ENCODE data around the gene MND1.

The MND1 gene

DNA sequence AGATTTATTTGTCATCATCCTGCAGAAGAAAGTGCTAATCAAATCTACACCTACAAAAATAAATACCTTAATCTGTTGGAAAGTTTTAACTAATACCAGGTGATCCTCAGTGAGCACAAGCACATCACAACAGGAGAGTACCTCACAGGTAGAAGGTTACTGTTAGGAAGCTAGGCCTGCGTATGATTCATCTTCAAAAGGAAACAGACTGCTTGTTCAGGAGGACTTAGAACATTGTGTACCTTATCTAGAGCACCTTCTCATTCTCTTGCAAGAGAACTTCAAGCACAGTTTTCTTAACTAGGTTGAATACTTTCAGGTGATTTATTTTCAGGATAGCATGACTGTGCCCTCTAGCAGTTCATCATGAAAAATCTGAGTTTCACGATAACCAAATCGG is 54.2 kb downstream of the MND1 start:
- TF ChIP-seq, protein P1, sequence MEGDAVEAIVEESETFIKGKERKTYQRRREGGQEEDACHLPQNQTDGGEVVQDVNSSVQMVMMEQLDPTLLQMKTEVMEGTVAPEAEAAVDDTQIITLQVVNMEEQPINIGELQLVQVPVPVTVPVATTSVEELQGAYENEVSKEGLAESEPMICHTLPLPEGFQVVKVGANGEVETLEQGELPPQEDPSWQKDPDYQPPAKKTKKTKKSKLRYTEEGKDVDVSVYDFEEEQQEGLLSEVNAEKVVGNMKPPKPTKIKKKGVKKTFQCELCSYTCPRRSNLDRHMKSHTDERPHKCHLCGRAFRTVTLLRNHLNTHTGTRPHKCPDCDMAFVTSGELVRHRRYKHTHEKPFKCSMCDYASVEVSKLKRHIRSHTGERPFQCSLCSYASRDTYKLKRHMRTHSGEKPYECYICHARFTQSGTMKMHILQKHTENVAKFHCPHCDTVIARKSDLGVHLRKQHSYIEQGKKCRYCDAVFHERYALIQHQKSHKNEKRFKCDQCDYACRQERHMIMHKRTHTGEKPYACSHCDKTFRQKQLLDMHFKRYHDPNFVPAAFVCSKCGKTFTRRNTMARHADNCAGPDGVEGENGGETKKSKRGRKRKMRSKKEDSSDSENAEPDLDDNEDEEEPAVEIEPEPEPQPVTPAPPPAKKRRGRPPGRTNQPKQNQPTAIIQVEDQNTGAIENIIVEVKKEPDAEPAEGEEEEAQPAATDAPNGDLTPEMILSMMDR (IDR thresholded peaks at IDR 0.05; ENCODE audit: borderline replicate concordance, insufficient read depth, low read depth, low read length), result no peak
- H3K4me3 ChIP-seq (ENCODE audit: low read depth, low read length), result no peak overlapping the region

DNA sequence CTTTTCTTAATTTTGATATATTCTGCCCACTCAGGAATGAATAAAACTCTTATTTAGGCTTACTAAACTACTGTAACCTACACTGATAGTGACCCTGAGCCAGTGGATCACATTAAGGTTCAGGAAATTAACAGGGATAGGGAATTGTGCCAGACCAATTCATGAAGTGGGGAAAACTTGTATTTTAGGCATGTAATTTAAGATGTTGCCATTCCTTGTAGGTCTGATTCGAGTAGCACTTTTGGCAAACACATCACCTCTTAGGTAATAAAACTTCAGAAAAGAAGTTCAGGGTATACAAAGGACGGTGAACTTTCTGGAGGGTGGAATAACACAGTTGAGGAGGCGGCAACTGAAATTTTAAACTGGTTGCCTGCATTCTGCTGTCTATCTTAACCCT is 54.9 kb downstream of the MND1 start:
- no peak overlapping the region for H3K4me3 ChIP-seq (ENCODE audit: low read depth, low read length)
- TF ChIP-seq, protein P1 (IDR thresholded peaks at IDR 0.05; ENCODE audit: borderline replicate concordance, insufficient read depth, low read depth, low read length), result no peak

DNA sequence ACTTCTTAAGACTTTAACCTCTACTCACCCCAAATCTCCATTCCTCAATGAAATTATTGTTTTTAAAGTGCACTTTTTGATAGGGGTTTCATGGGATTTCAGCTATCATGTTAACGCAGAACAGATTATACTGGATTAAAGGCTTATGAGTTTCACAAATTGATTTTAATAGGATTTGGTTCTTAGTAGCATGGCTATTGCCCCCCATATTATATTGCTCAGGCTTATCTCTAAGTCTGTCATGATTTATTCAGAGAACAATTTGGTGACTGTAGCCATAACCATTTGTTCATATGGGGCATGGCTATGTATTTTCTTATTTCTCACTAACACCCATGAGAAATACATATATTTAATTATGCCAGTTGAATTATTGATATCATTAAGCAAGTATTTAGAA is 57.0 kb downstream of the MND1 start:
- no peak overlapping the region for H3K4me3 ChIP-seq (ENCODE audit: low read depth, low read length)
- TF ChIP-seq, protein P1 (IDR thresholded peaks at IDR 0.05; ENCODE audit: borderline replicate concordance, insufficient read depth, low read depth, low read length), result no peak

DNA sequence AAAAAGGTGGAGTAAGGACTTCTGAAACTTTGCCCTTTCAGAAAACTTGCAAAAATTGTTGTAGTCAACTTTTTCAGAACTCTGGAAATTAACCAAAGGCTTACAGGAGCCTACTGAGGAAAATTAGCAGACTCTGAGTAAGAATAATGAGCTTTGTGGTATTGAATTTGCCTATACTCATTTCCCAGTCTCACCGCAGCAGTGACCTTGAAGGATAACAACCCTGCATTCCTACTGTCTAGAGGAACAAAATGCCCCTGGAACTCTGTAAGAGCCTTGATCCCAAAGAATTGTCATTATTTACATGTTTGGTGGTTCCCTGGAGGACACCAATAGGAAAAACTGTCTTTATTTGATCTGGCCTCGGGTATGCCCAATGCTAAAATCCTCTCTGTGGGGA is 57.9 kb downstream of the MND1 start:
- no peak overlapping the region for H3K4me3 ChIP-seq (ENCODE audit: low read depth, low read length)
- TF ChIP-seq, protein P1 (IDR thresholded peaks at IDR 0.05; ENCODE audit: borderline replicate concordance, insufficient read depth, low read depth, low read length), result no peak

DNA sequence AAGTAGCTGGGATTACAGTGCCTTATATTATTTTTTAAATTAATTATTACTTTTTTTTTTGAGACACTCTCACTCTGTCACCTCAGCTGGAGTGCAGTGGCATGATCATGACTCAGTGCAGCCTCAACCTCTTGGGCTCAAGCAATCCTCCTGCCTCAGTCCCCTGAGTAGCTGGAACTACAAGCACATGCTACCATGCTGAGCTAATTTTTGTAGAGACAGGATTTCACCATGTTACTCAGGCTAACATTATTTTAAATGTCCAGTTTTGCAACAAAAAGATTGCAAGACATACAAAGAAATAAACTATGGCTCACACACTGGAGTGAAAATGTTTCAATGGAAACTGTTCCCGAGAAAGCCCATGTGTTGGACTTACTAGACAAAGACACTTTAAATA is 59.2 kb downstream of the MND1 start:
- no peak overlapping the region for H3K4me3 ChIP-seq (ENCODE audit: low read depth, low read length)
- TF ChIP-seq, protein P1 (IDR thresholded peaks at IDR 0.05; ENCODE audit: borderline replicate concordance, insufficient read depth, low read depth, low read length), result no peak

DNA sequence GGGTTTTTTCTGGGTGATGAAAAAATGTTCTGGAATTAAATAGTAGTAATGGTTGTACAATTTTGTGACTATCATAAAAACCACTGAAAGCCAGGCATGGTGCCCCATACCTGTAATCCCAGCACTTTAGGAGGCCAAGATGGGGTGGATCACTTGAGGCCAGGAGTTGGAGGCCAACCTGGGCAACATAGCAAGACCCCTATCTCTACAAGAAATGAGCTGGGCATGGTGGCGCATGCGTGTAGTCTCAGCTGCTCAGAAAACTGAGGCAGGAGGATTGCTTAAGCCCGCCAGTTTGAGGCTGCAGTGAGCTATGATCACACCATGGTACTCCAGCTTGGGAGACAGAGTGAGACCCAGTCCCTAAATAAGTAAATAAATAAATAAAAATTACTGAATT is 63.4 kb downstream of the MND1 start:
- no peak overlapping the region for H3K4me3 ChIP-seq (ENCODE audit: low read depth, low read length)
- TF ChIP-seq, protein P1 (IDR thresholded peaks at IDR 0.05; ENCODE audit: borderline replicate concordance, insufficient read depth, low read depth, low read length), result no peak

DNA sequence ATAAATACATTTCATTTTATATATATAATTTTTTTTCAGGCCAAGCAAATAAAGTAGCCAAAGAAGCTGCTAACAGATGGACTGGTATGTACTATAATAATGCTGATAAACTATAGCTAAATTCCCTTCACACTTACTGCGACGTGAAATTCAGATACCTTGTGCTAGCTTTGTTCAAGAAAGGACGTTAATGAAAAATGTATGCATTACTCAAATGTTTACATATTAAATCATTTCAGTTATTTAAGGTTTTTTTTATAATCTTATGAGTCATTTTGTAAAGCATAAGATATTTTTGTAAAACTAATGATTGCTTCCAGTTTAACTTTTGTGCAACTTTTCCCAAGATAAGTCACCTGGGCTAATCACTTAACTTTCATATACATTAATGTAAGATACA is 64.4 kb downstream of the MND1 start:
- H3K4me3 ChIP-seq (ENCODE audit: low read depth, low read length), result no peak overlapping the region
- TF ChIP-seq, protein P1 (IDR thresholded peaks at IDR 0.05; ENCODE audit: borderline replicate concordance, insufficient read depth, low read depth, low read length), result no peak

Data from GM12875 (cell line).